ENCODE measurements around the gene SRPRA. TPM values are rescaled to one million over a fixed set of nuclear protein-coding genes. Genes with fewer than 3 reads are reported as not detected.
"Not testable (repeated sequence)": the region's sequence is repeated elsewhere in the genome, so short reads cannot be mapped to it uniquely, and the experiment has no call there.

The SRPRA gene
- total RNA-seq, 1 donor from 2014 or later, result 110 TPM

GRCh38 chr11:126256216-126256615, 12.5 kb downstream of the SRPRA start:
- no peak for TF ChIP-seq CTCF (IDR thresholded peaks at IDR 0.05)
- H3K27me3 Mint-ChIP-seq (ENCODE audit: low read depth), result no peaks in the 10 kb centered on the region
- H3K4me1 Mint-ChIP-seq (ENCODE audit: low read depth), result peaks cover 7% of the 10 kb centered on the region
- DNase-seq (ENCODE audit: low spot score), result no peak
- H3K4me3 Mint-ChIP-seq (ENCODE audit: unreplicated experiment), result no peak overlapping the region
- H3K36me3 Mint-ChIP-seq (ENCODE audit: low read depth), result peaks cover 13% of the 10 kb centered on the region
- no peaks in the 10 kb centered on the region for H3K9me3 Mint-ChIP-seq (ENCODE audit: low read depth)
- no peak overlapping the region for H3K27ac Mint-ChIP-seq (ENCODE audit: unreplicated experiment)

GRCh38 chr11:126255507-126255906, 13.2 kb downstream of the SRPRA start:
- not testable (repeated sequence) for H3K27ac Mint-ChIP-seq (ENCODE audit: unreplicated experiment); H3K4me3 Mint-ChIP-seq (ENCODE audit: unreplicated experiment); H3K27me3 Mint-ChIP-seq (ENCODE audit: low read depth); H3K9me3 Mint-ChIP-seq (ENCODE audit: low read depth); H3K4me1 Mint-ChIP-seq (ENCODE audit: low read depth); DNase-seq (ENCODE audit: low spot score)
- peaks cover 13% of the 10 kb centered on the region for H3K36me3 Mint-ChIP-seq (ENCODE audit: low read depth)

- DNase-seq (ENCODE audit: low spot score), result no peak
- Mint-ChIP-seq H3K36me3 (ENCODE audit: low read depth) (peaks cover 15% of the 10 kb centered on the region), H3K4me3 (ENCODE audit: unreplicated experiment) (no peak overlapping the region), H3K27ac (ENCODE audit: unreplicated experiment) (no peak overlapping the region), H3K27me3 (ENCODE audit: low read depth) (no peaks in the 10 kb centered on the region), H3K9me3 (ENCODE audit: low read depth) (no peaks in the 10 kb centered on the region), H3K4me1 (ENCODE audit: low read depth) (peaks cover 7% of the 10 kb centered on the region)
- no peak for TF ChIP-seq CTCF (IDR thresholded peaks at IDR 0.05)
These were observed 13.9 kb downstream of the SRPRA start for GRCh38 chr11:126254819-126255218.

GRCh38 chr11:126253265-126253664, 15.4 kb downstream of the SRPRA start:
- no peak for TF ChIP-seq CTCF (IDR thresholded peaks at IDR 0.05)
- H3K27me3 Mint-ChIP-seq (ENCODE audit: low read depth), result no peaks in the 10 kb centered on the region
- H3K36me3 Mint-ChIP-seq (ENCODE audit: low read depth), result peaks cover 17% of the 10 kb centered on the region
- peaks cover 7% of the 10 kb centered on the region for H3K4me1 Mint-ChIP-seq (ENCODE audit: low read depth)
- H3K4me3 Mint-ChIP-seq (ENCODE audit: unreplicated experiment), result no peak overlapping the region
- no peak overlapping the region for H3K27ac Mint-ChIP-seq (ENCODE audit: unreplicated experiment)
- H3K9me3 Mint-ChIP-seq (ENCODE audit: low read depth), result no peaks in the 10 kb centered on the region
- DNase-seq (ENCODE audit: low spot score), result no peak

- Mint-ChIP-seq H3K9me3 (ENCODE audit: low read depth) (no peaks in the 10 kb centered on the region), H3K4me3 (ENCODE audit: unreplicated experiment) (no peak overlapping the region), H3K36me3 (ENCODE audit: low read depth) (peaks cover 27% of the 10 kb centered on the region), H3K27me3 (ENCODE audit: low read depth) (no peaks in the 10 kb centered on the region), H3K27ac (ENCODE audit: unreplicated experiment) (peak overlapping the region; percentile 41), H3K4me1 (ENCODE audit: low read depth) (peaks cover 10% of the 10 kb centered on the region)
- no peak for DNase-seq (ENCODE audit: low spot score)
- no peak for TF ChIP-seq CTCF (IDR thresholded peaks at IDR 0.05)
These were observed 22.1 kb downstream of the SRPRA start for GRCh38 chr11:126246636-126247035.

- Mint-ChIP-seq H3K4me1 (ENCODE audit: low read depth) (peaks cover 18% of the 10 kb centered on the region), H3K36me3 (ENCODE audit: low read depth) (peaks cover 9% of the 10 kb centered on the region), H3K9me3 (ENCODE audit: low read depth) (no peaks in the 10 kb centered on the region), H3K27ac (ENCODE audit: unreplicated experiment) (no peak overlapping the region), H3K4me3 (ENCODE audit: unreplicated experiment) (no peak overlapping the region), H3K27me3 (ENCODE audit: low read depth) (no peaks in the 10 kb centered on the region)
- TF ChIP-seq CTCF (IDR thresholded peaks at IDR 0.05), result no peak
- DNase-seq (ENCODE audit: low spot score), result no peak
These were observed 35.3 kb downstream of the SRPRA start for GRCh38 chr11:126233391-126233790.
